Progenitor cell of endocrine pancreas (in vitro differentiated cells): ENCODE results near the gene IFT80. TPM values are rescaled to one million over a fixed set of nuclear protein-coding genes. Genes with fewer than 3 reads are reported as not detected.

Experiments
- DNase-seq: peaks from one replicate; pipeline ENCODE4 v3.0.0; 2021; ENCODE audit warnings: low spot score; ENCODE audit not compliant: unreplicated experiment
- H3K27ac Mint-ChIP-seq: 2 replicates; pipeline ENCODE4 v1.8.0; 2021; ENCODE audit warnings: mild to moderate bottlenecking, moderate library complexity, mixed read lengths
- H3K27me3 Mint-ChIP-seq: 2 replicates; pipeline ENCODE4 v1.8.0; 2021; ENCODE audit warnings: mixed read lengths
- H3K36me3 Mint-ChIP-seq: 2 replicates; pipeline ENCODE4 v1.8.0; 2022; ENCODE audit warnings: mixed read lengths; ENCODE audit not compliant: insufficient read depth
- H3K4me1 Mint-ChIP-seq: 2 replicates; pipeline ENCODE4 v1.8.0; 2021; ENCODE audit warnings: low read depth, mixed read lengths
- H3K4me3 Mint-ChIP-seq: 2 replicates; pipeline ENCODE4 v1.8.0; 2021; ENCODE audit warnings: low read depth, mild to moderate bottlenecking, moderate library complexity, mixed read lengths
- H3K9me3 Mint-ChIP-seq: 2 replicates; pipeline ENCODE4 v1.8.0; 2021; ENCODE audit warnings: low read depth, mixed read lengths
- CTCF ChIP-seq: fragments of 200-600 bp; sonication (generic); IDR thresholded peaks from one replicate; pipeline ENCODE4 v1.5.0; 2021; ENCODE audit warnings: antibody characterized with exemption, mild to moderate bottlenecking; ENCODE audit not compliant: unreplicated experiment
- total RNA-seq: library from RNA; stranded (reverse); gene quantifications from 2 replicates; pipeline ENCODE4 v1.2.1, GENCODE V29; 2021

Gene IFT80
- total RNA-seq, 1 donor from 2014 or later: 48.1 TPM

DNA sequence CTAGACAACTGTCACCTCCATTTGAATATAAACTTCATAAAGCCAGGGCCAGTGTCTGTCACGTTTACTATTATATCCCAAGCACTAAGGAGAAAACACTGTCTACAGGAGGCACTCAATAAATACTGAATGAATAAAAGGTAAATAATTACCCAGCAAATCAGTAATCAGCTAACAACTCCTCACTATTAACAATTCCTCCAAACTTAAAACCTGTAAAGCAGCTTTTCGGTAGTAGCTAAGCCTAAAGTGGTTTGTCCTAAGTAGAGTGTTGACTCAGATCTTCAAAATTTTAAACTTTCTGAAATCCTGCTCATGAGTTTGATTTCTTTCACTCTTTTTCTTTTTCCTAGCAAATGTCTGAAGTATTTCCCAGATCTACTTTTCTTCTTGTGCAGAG lies 133.9 kb downstream of the IFT80 start:
- Mint-ChIP-seq H3K4me3 (no peak overlapping the region), H3K27me3 (no peaks in the 10 kb centered on the region), H3K36me3 (peaks cover 5% of the 10 kb centered on the region), H3K27ac (peak overlapping the region; percentile 26), H3K9me3 (no peaks in the 10 kb centered on the region), H3K4me1 (peaks cover 7% of the 10 kb centered on the region)
- no peak for DNase-seq
- no peak for TF ChIP-seq CTCF

DNA sequence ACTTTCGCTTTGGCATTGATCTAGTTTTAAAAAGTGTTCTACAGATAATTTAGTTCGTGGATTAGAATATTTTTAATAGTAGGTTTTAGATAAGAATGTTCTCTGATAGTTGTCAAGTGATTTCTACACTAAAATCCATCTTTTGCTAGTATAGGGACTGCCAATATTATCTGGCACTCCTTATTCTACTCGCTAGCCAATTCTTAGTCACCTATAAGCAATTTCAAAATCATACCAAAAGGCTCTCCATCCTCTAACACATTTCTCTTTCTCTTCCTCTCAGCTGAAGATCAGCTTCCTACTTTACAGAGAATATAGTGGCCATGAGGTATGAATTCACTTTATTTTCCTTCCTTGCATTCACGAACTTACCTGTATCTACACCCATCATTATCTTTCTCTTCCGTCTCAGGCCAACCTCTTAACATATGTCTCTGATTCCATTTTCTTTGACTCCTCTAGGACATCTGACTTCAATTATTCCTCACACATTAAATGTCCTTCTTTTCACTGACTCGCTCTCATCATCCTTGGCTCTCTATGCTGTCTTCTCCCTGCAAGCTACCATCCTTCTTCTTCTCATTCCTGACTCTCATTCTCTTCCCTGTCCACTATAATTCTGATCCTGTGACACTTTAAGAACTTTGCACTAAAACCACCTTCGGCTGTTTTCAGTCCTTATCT lies 138.3 kb downstream of the IFT80 start:
- no peak for DNase-seq
- peaks cover 10% of the 10 kb centered on the region for H3K36me3 Mint-ChIP-seq
- TF ChIP-seq CTCF: no peak
- H3K9me3 Mint-ChIP-seq: peaks cover 3% of the 10 kb centered on the region
- H3K4me3 Mint-ChIP-seq: no peak overlapping the region
- no peak overlapping the region for H3K27ac Mint-ChIP-seq
- peaks cover 7% of the 10 kb centered on the region for H3K4me1 Mint-ChIP-seq
- H3K27me3 Mint-ChIP-seq: no peaks in the 10 kb centered on the region

DNA sequence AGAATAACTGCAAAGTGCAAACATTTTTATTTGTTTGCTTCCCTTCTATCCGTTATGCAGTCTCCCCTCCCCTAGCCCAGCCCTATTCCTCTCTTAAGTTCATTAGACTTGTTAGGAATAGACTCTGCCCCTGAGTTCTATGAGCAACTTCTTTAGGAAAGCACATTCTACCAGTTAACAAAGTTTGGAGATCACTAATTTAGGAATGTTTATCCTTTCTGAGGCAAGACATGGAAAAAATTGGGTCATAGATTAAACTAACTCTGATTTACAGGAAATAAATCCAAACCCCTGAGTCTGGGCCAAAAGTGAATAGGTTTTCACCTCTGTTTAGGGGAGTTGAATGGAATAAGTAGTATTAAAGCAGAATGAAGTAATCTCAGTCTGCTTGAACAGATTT lies 139.4 kb downstream of the IFT80 start:
- peaks cover 3% of the 10 kb centered on the region for H3K9me3 Mint-ChIP-seq

GRCh38 chr3:160257606-160258005 lies 141.4 kb downstream of the IFT80 start:
- Mint-ChIP-seq H3K4me1 (no peaks in the 10 kb centered on the region), H3K4me3 (no peak overlapping the region), H3K9me3 (peaks cover 3% of the 10 kb centered on the region), H3K36me3 (peaks cover 7% of the 10 kb centered on the region), H3K27ac (no peak overlapping the region), H3K27me3 (no peaks in the 10 kb centered on the region)
- no peak for TF ChIP-seq CTCF
- no peak for DNase-seq

More for the DNA sequence above, 139.4 kb downstream of the IFT80 start:
- no peaks in the 10 kb centered on the region for H3K27me3 Mint-ChIP-seq
- H3K4me1 Mint-ChIP-seq: no peaks in the 10 kb centered on the region
- H3K36me3 Mint-ChIP-seq: peaks cover 7% of the 10 kb centered on the region
- no peak for DNase-seq
- H3K4me3 Mint-ChIP-seq: no peak overlapping the region
- no peak overlapping the region for H3K27ac Mint-ChIP-seq
- TF ChIP-seq CTCF: no peak

GRCh38 chr3:160253298-160253697 lies 145.7 kb downstream of the IFT80 start:
- DNase-seq: no peak
- no peak overlapping the region for H3K27ac Mint-ChIP-seq
- no peak for TF ChIP-seq CTCF
- H3K9me3 Mint-ChIP-seq: no peaks in the 10 kb centered on the region
- H3K27me3 Mint-ChIP-seq: no peaks in the 10 kb centered on the region
- H3K4me3 Mint-ChIP-seq: no peak overlapping the region
- H3K4me1 Mint-ChIP-seq: peaks cover 3% of the 10 kb centered on the region
- H3K36me3 Mint-ChIP-seq: peaks cover 1% of the 10 kb centered on the region
